HepG2 (cell line): ENCODE measurements around the gene CDCA5. TPM values are rescaled to one million over a fixed set of nuclear protein-coding genes. Genes with fewer than 3 reads are reported as not detected.
A peak's percentile ranks its signal among the peaks of the same experiment; 100 is the strongest.

Experiments
- ERF ChIP-seq: IDR thresholded peaks from 2 replicates; pipeline ENCODE4 v1.6.1; 2018; ENCODE audit warnings: missing biosample characterization, missing genetic modification reagents
- HDAC1 ChIP-seq: sonication (generic); formaldehyde crosslinking; IDR thresholded peaks from 2 replicates; pipeline ENCODE4 v1.5.1; 2020; ENCODE audit warnings: mild to moderate bottlenecking, missing genetic modification reagents
- KLF11 ChIP-seq: IDR thresholded peaks from 2 replicates; pipeline ENCODE4 v1.6.1; 2016; ENCODE audit warnings: missing compliant biosample characterization
- POLR2A ChIP-seq, 2 experiments: IDR thresholded peaks; 2 replicates each; pipeline ENCODE4 v1.6.1; 2011; ENCODE audit warnings: low read depth in 2 of 2, low read length in 2 of 2, mild to moderate bottlenecking in 1 of 2, moderate library complexity in 1 of 2; ENCODE audit not compliant: insufficient read depth in 1 of 2
- TBX2 ChIP-seq: sonication (generic); formaldehyde crosslinking; IDR thresholded peaks from 2 replicates; pipeline ENCODE4 v1.5.0; 2020; ENCODE audit warnings: missing genetic modification reagents, mild to moderate bottlenecking, borderline replicate concordance
- XBP1 ChIP-seq: sonication (generic); formaldehyde crosslinking; IDR thresholded peaks from 2 replicates; pipeline ENCODE4 v1.5.0; 2020; ENCODE audit warnings: missing genetic modification reagents
- ZFP90 ChIP-seq: sonication (generic); formaldehyde crosslinking; IDR thresholded peaks from 2 replicates; pipeline ENCODE4 v1.8.0; 2022; ENCODE audit warnings: missing genetic modification reagents, mild to moderate bottlenecking, inconsistent platforms, borderline replicate concordance
- ZMYM3 ChIP-seq: sonication (generic); formaldehyde crosslinking; IDR thresholded peaks from 2 replicates; pipeline ENCODE4 v1.5.1; 2020; ENCODE audit warnings: mild to moderate bottlenecking, missing genetic modification reagents
- ZNF331 ChIP-seq: sonication (generic); formaldehyde crosslinking; IDR thresholded peaks from 2 replicates; pipeline ENCODE4 v1.4.0; 2020; ENCODE audit warnings: missing genetic modification reagents
- polyA plus RNA-seq, 8 experiments: library from polyadenylated mRNA; depleted of rRNA in 3 of 8; stranded (reverse) in 7 of 8; unstranded in 1 of 8; fragments of >200 nt; fragmentation: Illumina TruSeq in 4 of 8; extraction: Trizol in 4 of 8; gene quantifications; 2 replicates each; pipeline versions ENCODE4 v1.2.1 to v1.2.3, GENCODE V29; 2011 to 2016; ENCODE audit warnings: low read depth in 4 of 8, missing spikeins in 1 of 8, mixed read lengths in 1 of 8; ENCODE audit not compliant: insufficient read depth in 1 of 8
- total RNA-seq, 5 experiments: library from RNA; depleted of rRNA; stranded (reverse); fragments of >200 nt; fragmentation: Illumina TruSeq; extraction: Trizol; gene quantifications; 2 replicates each; pipeline ENCODE4 v1.2.3, GENCODE V29; 2016; ENCODE audit warnings: low read depth in 1 of 5
- TF ChIP-seq, protein P1 (sequence below): sonication (generic); formaldehyde crosslinking; IDR thresholded peaks from 2 replicates; pipeline ENCODE4 v1.4.0; 2020; ENCODE audit warnings: low read depth, mild to moderate bottlenecking, missing genetic modification reagents
- TF ChIP-seq, protein P2 (sequence below): fragments of 450-650 bp; IDR thresholded peaks from 2 replicates; pipeline ENCODE4 v1.6.1; 2017; ENCODE audit warnings: mild to moderate bottlenecking
- TF ChIP-seq, protein P3 (sequence below): sonication (generic); formaldehyde crosslinking; IDR thresholded peaks from 2 replicates; pipeline ENCODE4 v1.4.0; 2020; ENCODE audit warnings: missing genetic modification reagents; ENCODE audit errors: not compliant biosample characterization
- TF ChIP-seq, protein P4 (sequence below): sonication (generic); formaldehyde crosslinking; IDR thresholded peaks from 2 replicates; pipeline ENCODE4 v1.5.0; 2020; ENCODE audit warnings: mild to moderate bottlenecking, missing genetic modification reagents, borderline replicate concordance
- TF ChIP-seq, protein P5 (sequence below): sonication (generic); formaldehyde crosslinking; IDR thresholded peaks from 2 replicates; pipeline ENCODE4; 2020; ENCODE audit warnings: missing genetic modification reagents, mild to moderate bottlenecking, borderline replicate concordance
- TF ChIP-seq, protein P6 (sequence below), 2 experiments: sonication (generic) in 1 of 2; formaldehyde crosslinking in 1 of 2; IDR thresholded peaks; 2 replicates each; pipeline versions ENCODE4 v1.4.0 to v1.6.1; 2018 to 2020; ENCODE audit warnings: missing genetic modification reagents in 2 of 2, borderline replicate concordance in 1 of 2, low read depth in 1 of 2, mild to moderate bottlenecking in 1 of 2, missing biosample characterization in 1 of 2

Gene CDCA5
- total and polyA plus RNA-seq, 2 of the 13 experiments (the other 11 are each of a cell fraction or from before 2014, with no cell fraction given): 13.5 to 50.6 TPM

DNA sequence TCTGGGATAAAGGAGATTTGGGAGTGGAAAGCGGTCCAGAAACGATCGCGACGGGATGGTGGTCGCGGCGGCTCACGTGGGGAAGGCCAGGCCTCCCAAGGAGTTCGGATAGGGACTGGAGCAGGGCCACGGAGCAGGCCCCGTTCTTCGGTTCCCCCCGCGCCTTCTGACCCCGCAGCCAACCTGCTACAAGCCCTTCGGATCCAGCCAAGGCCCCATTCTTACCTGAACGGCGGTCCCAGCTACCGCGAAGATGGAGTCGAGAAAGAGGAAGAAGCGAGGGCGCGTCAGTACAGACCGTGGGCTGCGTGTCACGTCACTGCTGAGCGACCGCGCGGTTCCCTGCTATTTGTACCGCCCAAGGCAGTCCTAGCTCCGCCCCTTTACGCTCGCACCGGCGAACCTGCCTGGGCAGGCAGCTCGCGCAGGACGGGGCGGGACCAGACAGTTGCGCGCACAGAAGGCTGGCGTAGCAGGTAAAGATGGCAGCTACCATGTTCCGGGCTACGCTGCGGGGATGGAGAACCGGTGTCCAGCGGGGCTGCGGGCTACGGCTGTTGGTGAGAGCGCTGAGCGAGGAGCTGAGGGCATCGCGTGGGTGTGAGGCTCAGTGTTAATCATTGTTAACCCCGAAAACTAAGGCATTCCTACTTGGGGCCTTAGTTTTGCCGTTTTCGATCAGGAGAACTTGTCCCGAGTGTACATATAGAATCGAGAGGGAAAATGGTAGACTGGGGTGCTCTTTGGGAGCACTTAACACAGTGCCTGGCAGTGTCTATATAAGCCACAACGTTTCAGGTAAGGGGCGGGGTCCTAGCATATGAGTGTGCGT is 38.2 kb upstream of the CDCA5 start, which contains the start of the genes FAU and MRPL49 (continued):
- TF ChIP-seq, protein P1, sequence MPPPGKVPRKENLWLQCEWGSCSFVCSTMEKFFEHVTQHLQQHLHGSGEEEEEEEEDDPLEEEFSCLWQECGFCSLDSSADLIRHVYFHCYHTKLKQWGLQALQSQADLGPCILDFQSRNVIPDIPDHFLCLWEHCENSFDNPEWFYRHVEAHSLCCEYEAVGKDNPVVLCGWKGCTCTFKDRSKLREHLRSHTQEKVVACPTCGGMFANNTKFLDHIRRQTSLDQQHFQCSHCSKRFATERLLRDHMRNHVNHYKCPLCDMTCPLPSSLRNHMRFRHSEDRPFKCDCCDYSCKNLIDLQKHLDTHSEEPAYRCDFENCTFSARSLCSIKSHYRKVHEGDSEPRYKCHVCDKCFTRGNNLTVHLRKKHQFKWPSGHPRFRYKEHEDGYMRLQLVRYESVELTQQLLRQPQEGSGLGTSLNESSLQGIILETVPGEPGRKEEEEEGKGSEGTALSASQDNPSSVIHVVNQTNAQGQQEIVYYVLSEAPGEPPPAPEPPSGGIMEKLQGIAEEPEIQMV: peak; percentile 57
- TF ChIP-seq POLR2A (IDR thresholded peaks at IDR 0.05; ENCODE audit: insufficient read depth in 1 of 2, low read depth in 2 of 2, low read length in 2 of 2) (peak in 1 of 2 experiments; percentile 92; a peak in 2 of 4 replicates), ZNF331 (CRISPR knock-in tag) (peak; percentile 53), ERF (CRISPR knock-in tag) (peak; percentile 85), HDAC1 (CRISPR knock-in tag) (peak; percentile 89), ZFP90 (CRISPR knock-in tag) (peak; percentile 47), XBP1 (CRISPR knock-in tag) (peak; percentile 53; the same call in 1 of the 2 replicates), TBX2 (peak; percentile 82), ZMYM3 (CRISPR knock-in tag) (no peak), KLF11 (CRISPR knock-in tag) (0 out of 2 replicates have a peak, but pooled peaks have one; percentile 41)
- TF ChIP-seq, protein P2, sequence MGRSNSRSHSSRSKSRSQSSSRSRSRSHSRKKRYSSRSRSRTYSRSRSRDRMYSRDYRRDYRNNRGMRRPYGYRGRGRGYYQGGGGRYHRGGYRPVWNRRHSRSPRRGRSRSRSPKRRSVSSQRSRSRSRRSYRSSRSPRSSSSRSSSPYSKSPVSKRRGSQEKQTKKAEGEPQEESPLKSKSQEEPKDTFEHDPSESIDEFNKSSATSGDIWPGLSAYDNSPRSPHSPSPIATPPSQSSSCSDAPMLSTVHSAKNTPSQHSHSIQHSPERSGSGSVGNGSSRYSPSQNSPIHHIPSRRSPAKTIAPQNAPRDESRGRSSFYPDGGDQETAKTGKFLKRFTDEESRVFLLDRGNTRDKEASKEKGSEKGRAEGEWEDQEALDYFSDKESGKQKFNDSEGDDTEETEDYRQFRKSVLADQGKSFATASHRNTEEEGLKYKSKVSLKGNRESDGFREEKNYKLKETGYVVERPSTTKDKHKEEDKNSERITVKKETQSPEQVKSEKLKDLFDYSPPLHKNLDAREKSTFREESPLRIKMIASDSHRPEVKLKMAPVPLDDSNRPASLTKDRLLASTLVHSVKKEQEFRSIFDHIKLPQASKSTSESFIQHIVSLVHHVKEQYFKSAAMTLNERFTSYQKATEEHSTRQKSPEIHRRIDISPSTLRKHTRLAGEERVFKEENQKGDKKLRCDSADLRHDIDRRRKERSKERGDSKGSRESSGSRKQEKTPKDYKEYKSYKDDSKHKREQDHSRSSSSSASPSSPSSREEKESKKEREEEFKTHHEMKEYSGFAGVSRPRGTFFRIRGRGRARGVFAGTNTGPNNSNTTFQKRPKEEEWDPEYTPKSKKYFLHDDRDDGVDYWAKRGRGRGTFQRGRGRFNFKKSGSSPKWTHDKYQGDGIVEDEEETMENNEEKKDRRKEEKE: no peak
- TF ChIP-seq, protein P3, sequence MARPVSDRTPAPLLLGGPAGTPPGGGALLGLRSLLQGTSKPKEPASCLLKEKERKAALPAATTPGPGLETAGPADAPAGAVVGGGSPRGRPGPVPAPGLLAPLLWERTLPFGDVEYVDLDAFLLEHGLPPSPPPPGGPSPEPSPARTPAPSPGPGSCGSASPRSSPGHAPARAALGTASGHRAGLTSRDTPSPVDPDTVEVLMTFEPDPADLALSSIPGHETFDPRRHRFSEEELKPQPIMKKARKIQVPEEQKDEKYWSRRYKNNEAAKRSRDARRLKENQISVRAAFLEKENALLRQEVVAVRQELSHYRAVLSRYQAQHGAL: no peak
- TF ChIP-seq, protein P4, sequence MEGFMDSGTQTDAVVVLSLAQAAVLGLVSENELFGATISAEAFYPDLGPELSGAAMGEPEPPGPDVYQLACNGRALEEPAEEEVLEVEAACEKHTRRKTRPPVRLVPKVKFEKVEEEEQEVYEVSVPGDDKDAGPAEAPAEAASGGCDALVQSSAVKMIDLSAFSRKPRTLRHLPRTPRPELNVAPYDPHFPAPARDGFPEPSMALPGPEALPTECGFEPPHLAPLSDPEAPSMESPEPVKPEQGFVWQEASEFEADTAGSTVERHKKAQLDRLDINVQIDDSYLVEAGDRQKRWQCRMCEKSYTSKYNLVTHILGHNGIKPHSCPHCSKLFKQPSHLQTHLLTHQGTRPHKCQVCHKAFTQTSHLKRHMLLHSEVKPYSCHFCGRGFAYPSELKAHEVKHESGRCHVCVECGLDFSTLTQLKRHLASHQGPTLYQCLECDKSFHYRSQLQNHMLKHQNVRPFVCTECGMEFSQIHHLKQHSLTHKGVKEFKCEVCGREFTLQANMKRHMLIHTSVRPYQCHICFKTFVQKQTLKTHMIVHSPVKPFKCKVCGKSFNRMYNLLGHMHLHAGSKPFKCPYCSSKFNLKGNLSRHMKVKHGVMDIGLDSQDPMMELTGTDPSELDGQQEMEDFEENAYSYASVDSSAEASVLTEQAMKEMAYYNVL (CRISPR knock-in tag): 0 out of 2 replicates have a peak, but pooled peaks have one; percentile 59
- TF ChIP-seq, protein P5, sequence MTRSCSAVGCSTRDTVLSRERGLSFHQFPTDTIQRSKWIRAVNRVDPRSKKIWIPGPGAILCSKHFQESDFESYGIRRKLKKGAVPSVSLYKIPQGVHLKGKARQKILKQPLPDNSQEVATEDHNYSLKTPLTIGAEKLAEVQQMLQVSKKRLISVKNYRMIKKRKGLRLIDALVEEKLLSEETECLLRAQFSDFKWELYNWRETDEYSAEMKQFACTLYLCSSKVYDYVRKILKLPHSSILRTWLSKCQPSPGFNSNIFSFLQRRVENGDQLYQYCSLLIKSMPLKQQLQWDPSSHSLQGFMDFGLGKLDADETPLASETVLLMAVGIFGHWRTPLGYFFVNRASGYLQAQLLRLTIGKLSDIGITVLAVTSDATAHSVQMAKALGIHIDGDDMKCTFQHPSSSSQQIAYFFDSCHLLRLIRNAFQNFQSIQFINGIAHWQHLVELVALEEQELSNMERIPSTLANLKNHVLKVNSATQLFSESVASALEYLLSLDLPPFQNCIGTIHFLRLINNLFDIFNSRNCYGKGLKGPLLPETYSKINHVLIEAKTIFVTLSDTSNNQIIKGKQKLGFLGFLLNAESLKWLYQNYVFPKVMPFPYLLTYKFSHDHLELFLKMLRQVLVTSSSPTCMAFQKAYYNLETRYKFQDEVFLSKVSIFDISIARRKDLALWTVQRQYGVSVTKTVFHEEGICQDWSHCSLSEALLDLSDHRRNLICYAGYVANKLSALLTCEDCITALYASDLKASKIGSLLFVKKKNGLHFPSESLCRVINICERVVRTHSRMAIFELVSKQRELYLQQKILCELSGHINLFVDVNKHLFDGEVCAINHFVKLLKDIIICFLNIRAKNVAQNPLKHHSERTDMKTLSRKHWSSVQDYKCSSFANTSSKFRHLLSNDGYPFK (CRISPR knock-in tag): peak; percentile 93; the same call in 1 of the 2 replicates
- TF ChIP-seq, protein P6, sequence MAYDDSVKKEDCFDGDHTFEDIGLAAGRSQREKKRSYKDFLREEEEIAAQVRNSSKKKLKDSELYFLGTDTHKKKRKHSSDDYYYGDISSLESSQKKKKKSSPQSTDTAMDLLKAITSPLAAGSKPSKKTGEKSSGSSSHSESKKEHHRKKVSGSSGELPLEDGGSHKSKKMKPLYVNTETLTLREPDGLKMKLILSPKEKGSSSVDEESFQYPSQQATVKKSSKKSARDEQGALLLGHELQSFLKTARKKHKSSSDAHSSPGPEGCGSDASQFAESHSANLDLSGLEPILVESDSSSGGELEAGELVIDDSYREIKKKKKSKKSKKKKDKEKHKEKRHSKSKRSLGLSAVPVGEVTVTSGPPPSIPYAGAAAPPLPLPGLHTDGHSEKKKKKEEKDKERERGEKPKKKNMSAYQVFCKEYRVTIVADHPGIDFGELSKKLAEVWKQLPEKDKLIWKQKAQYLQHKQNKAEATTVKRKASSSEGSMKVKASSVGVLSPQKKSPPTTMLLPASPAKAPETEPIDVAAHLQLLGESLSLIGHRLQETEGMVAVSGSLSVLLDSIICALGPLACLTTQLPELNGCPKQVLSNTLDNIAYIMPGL (CRISPR knock-in tag; IDR thresholded peaks at IDR 0.05; ENCODE audit: borderline replicate concordance in 1 of 2, low read depth in 1 of 2): peak; percentile 84 to 87
